Measurements from ENCODE around the gene RNF227. TPM values are rescaled to one million over a fixed set of nuclear protein-coding genes. Genes with fewer than 3 reads are reported as not detected.

Gene RNF227
- total and polyA plus RNA-seq, 4 donors = 0.17 to 1.4 (median 0.32) TPM

GRCh38 chr17:7932483-7932891 is 16.4 kb upstream of the RNF227 start (continued):
- no peak for TF ChIP-seq CTCF (IDR thresholded peaks at IDR 0.05; ENCODE audit: low read depth, low read length, missing input control)

GRCh38 chr17:7931709-7932482 is 15.8 kb upstream of the RNF227 start, which contains the start of the genes CNTROB and TRAPPC1:
TSS of gene CNTROB (plus strand) at chr17:7932206. CDS start at chr17:7933080, 874 bp downstream.
TSS of gene TRAPPC1 (minus strand) at chr17:7931946. CDS start at chr17:7931829, 117 bp downstream.
- under 1% methylated on average over 55 of the region's 55 CpGs for WGBS
- peaks cover 5 to 27% (median 17%) of the 10 kb centered on the region in 4 donors for H3K4me1 ChIP-seq (ENCODE audit: control insufficient read depth in 4 of 4, insufficient read depth in 4 of 4, low read length in 3 of 4)

More at GRCh38 chr17:7931709-7932482, 15.8 kb upstream of the RNF227 start, which contains the start of the genes CNTROB and TRAPPC1:
- Histone ChIP-seq H3K27ac (ENCODE audit: low read depth in 1 of 2, low read length in 2 of 2) (peak within 1 kb of the TSS; percentile 57 to 73), H3K27me3 (ENCODE audit: control insufficient read depth in 4 of 4, insufficient read depth in 4 of 4, low read length in 3 of 4) (no peaks in the 10 kb centered on the region), H3K9ac (ENCODE audit: low read depth in 1 of 2, low read length in 2 of 2) (peak within 1 kb of the TSS; percentile 8 to 88), H3K36me3 (ENCODE audit: control insufficient read depth in 4 of 4, insufficient read depth in 3 of 4, low read depth in 1 of 4, low read length in 3 of 4) (peaks cover 0 to 12% (median 9%) of the 10 kb centered on the region in 4 donors), H3K9me3 (ENCODE audit: control insufficient read depth in 4 of 4, low read length in 3 of 4) (no peaks in the 10 kb centered on the region), H3K4me3 (ENCODE audit: low read depth in 1 of 3, low read length in 3 of 3) (peak within 1 kb of the TSS; percentile 69 to 95 (median 86))
- TF ChIP-seq TAF1 (conservative IDR thresholded peaks at IDR 0.05) (no peak), MAX (IDR thresholded peaks at IDR 0.05) (peak; percentile 11), NR2F2 (IDR thresholded peaks at IDR 0.05) (no peak), GABPA (IDR thresholded peaks at IDR 0.05 in 1 of 2, conservative IDR thresholded peaks at IDR 0.05 in 1 of 2) (peak; percentile 90 to 95), HNF4A (conservative IDR thresholded peaks at IDR 0.05) (no peak), RAD21 (IDR thresholded peaks at IDR 0.05) (no peak), RXRA (IDR thresholded peaks at IDR 0.05) (peak; percentile 25 to 37), YY1 (IDR thresholded peaks at IDR 0.05) (peak; percentile 58), REST (IDR thresholded peaks at IDR 0.05) (peak; percentile 44), HNF4G (IDR thresholded peaks at IDR 0.05) (no peak), ATF3 (IDR thresholded peaks at IDR 0.05) (peak; percentile 62), EGR1 (IDR thresholded peaks at IDR 0.05; ENCODE audit: low read depth in 2 of 2) (no peak), CTCF (IDR thresholded peaks at IDR 0.05; ENCODE audit: low read depth, low read length, missing input control) (no peak), SP1 (IDR thresholded peaks at IDR 0.05) (peak; percentile 75), ZBTB33 (IDR thresholded peaks at IDR 0.05) (peak; percentile 98), FOXA2 (IDR thresholded peaks at IDR 0.05) (no peak), JUND (IDR thresholded peaks at IDR 0.05) (peak; percentile 77 to 85), FOXA1 (IDR thresholded peaks at IDR 0.05) (no peak)
- DNase-seq (ENCODE audit: low spot score) = peak; percentile 99

Measured in liver (tissue), 9 donors.